Stimulated activated CD4-positive, alpha-beta T cell treated with anti-CD3 and anti-CD28 coated beads, TNF-alpha, amount 100 ng/mL, for 24 hours (primary cell): ENCODE data around the gene PYGO1.
"Not testable (repeated sequence)": the region's sequence is repeated elsewhere in the genome, so short reads cannot be mapped to it uniquely, and the experiment has no call there.

ENCODE experiments used
- DNase-seq, 3 experiments: peaks; one replicate each; pipeline ENCODE4 v3.0.0-alpha.2; 2020; ENCODE audit warnings: low read depth in 3 of 3

Gene PYGO1

DNA sequence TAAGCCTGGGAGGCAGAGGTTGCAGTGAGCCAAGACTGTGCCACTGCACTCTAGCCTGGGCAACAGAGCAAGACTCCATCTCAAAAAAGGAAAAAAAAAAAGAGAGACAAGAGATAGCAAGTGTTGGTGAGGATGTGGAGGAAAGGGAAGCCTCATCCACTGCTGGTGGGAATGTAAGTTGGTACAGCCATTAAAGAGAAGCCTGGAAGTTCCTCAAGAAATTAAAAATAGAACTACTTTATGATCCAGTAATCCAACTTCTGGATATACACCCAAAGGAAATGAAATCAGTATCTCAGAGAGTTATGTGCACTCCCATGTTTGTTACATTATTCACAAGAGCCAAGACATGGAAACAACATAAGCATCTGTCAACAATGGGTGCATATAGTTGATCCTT, 14.9 kb downstream of the PYGO1 start:
- DNase-seq, result no peak

DNA sequence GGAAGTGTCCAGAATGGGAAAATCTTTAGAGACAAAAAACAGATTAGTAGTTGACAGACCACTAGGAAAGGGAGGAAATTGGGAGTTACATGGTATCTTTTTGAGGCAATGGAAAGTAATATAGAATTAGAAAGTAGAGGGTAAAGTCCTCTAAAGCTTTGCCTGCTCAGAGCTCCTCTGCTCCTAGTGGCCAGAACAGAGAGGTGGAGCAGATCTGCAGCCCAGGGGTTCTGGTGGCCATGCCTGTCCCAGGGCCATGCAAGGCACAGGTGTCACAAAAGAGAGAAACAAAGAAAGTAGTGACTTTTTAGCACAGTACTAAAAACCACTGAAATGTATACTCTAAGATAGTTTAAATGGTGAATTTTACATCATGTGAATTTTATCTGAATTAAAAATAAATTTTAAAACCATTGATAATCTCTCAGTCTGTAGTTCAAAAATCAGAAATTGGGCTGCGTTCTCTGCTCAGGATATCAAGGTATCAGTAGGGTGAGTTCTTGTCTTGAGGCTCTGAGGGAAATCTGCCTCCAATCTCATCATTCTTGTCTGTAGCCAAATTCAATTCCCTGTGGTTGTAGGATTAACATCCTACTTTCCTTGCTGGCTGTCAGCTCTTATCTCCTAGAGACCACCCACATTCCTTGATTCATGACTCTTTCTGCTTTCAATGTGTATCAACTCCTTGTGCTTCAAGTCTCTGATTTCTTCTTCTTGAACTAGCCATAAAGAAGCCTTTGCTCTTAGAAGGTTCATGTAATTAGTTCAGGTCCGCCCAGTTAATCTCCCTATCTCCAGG, 23.6 kb downstream of the PYGO1 start:
- no peak for DNase-seq

DNA sequence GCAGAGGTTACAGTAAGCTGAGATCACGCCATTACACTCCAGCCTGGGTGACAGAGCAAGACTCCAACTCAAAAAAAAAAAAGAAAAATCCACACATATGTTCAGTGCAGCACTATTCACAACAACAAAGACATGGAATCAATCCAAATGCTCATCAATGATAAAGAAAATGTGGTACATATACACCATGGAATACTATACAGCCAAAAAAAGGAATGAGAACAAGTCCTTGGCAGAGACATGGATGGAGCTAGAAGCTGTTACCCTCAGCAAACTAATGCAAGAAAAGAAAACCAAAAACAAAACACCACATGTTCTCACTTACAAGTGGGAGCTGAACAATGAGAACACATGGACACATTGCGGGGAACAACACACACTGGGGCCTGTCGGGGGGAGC, 25.5 kb downstream of the PYGO1 start:
- no peak for DNase-seq

DNA sequence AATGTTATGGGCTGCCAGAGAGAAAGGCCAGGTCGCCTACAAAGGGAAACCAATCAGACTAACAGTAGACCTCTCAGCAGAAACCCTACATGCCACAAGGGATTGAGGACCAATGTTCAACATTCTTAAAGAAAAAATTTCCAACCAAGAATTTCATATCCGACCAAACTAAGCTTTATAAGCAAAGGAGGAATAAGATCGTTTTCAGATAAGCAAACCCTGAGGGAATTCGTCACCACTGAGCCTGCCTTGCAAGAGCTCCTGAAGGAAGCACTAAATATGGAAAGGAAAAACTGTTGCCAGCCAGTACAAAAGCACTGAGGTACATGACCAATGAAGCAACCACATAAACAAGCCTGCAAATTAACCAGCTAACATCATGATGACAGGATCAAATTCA, 33.1 kb downstream of the PYGO1 start:
- no peak for DNase-seq

DNA sequence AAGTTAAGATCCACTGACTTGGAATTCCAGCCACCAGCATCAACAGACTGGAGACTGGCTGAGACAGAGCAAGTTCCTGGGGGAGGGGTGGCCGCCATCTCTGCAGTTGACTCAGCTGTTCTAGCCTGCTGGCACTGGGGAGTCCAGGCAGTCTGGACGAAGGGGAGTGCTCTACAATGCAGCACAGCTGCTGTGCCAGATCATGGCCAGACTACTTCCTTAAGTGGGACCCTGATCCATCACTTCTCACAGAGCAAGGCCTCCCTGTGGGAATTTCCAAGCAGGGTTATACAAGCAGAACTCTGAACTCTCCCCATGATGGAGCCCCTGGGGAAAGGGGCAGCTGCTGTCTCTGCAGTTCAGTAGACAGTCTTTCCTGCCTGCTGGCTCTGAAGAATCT, 35.2 kb downstream of the PYGO1 start:
- no peak for DNase-seq

DNA sequence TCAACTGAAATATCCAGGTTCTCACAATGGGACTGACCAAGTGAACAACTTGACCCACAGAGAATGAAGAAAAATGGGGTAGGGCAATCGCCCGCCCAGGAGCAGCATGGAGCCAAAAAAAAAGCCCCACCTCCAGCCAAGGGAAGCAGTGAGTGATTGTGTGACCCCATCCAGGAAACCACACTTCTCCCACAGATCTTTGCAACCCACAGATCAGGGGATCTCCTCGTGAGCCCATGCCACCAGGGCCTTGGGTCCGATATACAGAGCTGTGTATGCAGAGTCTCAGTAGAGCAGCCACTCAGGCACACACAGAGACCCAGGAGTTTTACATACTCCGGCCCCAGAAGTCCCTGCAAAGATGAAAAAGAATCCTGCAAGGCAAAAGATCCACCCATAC, 35.7 kb downstream of the PYGO1 start:
- DNase-seq, result no peak

- no peak for DNase-seq
These were observed 38.8 kb downstream of the PYGO1 start for GRCh38 chr15:55549305-55549704.

DNA sequence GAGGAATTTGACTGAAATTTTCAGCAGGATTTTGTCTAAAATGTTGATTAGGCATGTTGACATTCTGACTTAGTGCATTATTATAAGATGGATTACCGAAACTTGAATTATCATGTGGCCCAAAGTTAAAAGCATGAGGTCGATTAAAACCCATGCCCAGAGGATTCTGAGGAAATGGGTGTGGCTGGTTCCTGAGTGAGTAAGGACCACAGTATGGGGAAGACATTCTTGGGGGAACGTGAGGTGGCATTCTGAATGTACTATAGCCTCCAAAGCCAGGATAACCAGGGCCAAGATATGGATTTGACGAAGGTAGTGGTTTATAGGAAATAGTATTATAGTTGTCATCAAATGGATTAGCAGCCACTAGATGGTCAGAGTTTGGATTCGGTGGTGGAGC, 41.4 kb downstream of the PYGO1 start:
- no peak for DNase-seq

DNA sequence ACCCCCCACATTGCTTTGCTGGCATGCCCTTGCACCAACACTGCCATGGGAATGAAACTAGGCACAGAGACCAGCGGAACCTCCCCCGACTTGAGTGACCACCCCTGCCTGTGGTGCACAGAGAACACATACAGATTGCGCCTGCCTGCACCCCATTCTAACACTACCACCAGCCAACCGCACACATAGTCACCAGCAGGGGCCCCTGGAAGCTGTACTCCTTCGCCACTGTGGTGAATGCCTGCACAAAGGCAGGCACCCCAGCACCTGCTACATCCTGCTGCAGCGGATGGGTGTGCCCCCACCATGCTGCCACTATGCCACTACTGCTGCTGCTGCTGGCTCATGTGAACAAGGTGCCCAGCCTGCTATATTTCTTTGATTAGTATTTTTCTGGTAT, 52.7 kb downstream of the PYGO1 start:
- no peak for DNase-seq

- no peak for DNase-seq
These were observed 55.2 kb downstream of the PYGO1 start for GRCh38 chr15:55532944-55533343.

- DNase-seq, result no peak
These were observed 57.3 kb downstream of the PYGO1 start for GRCh38 chr15:55530861-55531313.

DNA sequence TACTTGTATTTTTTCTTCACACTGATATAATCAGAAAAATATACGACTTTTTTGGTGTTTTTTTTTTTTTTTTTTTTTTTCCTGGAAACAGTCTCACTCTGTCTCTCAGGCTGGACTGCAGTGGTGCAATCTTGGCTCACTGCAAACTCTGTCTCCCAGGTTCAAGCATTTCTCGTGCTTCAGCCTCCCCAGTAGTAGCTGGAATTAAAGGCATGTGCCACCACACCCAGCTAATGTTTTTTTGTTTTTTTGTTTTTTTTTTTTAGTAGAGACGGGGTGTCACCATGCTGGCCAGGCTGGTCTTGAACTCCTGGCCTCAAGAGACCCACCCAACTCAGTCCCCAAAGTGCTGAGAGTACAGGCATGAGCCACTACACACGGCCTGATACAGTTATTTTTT, 59.3 kb downstream of the PYGO1 start:
- DNase-seq, result no peak

- DNase-seq, result no peak
These were observed 61.0 kb downstream of the PYGO1 start for GRCh38 chr15:55527150-55527549.

DNA sequence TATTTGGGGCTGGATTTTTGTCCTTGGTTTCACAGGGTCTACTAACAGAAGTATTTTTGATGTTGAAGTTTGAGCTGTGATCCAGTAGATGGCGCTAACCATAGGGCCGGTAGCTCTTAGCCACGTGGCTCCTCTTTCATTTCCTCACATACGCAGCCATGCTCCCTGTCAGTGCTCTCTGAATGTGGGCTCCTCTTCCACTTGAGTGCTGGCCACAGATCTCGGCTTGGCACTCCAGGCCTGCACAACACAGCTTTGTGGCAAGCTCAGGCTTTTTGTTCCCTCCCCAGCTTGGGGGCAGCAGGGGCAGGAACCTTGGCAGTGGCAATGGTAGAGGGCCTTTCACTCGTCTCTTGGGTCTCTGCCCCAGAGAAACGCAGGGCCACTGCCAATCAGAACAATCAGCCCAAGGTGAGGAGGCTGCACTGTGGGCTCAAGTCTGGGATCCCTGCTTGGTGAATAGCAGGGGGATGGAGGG, 61.5 kb downstream of the PYGO1 start:
- DNase-seq, result no peak

GRCh38 chr15:55522742-55523450, 65.2 kb downstream of the PYGO1 start:
- no peak for DNase-seq

GRCh38 chr15:55518641-55519040, 69.5 kb downstream of the PYGO1 start:
- no peak for DNase-seq

- DNase-seq, result no peak
These were observed 70.1 kb downstream of the PYGO1 start for GRCh38 chr15:55518009-55518408.

DNA sequence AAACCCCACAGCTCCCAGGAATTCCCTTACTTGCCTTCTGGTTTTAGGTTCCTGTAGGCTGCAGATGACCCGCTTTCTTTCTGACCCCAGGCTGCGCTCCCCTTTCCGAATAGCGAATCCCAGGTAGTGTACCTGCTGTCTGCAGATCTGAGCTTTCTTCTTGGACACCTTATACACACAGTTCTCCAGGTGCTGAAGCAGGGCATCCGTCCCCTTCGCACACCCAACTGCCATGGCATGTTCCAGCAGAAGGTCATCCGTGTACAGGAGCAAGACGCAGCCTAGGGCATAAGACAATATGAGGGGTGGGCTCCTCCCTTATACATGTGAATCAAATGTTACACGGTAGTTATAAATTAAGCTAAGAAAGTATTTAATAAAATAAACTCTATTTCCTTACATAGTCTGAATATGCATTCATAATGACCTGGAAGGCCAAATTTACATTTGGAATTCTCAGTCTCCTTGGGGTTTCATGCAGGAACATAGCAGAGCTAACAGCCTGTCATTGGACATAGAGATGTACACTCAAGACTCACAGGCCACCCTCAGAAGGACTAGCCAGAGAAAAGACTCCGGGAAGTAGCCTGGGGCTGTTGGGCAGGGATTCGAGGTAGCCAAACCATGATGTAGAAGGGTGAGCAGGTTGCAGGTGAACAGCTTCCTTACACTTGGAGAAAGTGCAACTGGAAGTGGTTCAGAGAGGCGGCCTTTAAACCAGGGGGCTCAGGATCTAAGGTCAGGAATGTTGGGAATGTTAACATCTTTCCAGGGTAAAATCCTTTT, 72.0 kb downstream of the PYGO1 start:
- no peak for DNase-seq

DNA sequence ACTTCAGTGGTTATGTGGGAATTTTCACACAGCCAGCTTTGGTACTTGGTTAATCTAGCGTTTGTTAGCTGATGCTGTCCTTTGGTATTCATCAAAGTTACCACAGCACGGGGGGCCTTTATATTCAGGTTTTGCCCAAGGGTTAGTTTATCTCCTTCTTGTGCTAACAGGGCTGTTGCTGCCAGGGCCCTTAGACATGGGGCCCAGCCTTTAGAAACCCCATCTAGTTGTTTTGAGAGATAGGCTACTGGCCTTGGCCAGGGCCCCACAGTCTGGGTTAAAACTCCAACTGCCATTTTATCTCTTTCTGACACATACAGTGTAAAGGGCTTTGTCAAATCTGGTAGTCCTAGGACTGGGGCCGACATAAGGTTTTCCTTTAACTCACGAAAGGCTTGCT, 72.7 kb downstream of the PYGO1 start:
- DNase-seq, result no peak

DNA sequence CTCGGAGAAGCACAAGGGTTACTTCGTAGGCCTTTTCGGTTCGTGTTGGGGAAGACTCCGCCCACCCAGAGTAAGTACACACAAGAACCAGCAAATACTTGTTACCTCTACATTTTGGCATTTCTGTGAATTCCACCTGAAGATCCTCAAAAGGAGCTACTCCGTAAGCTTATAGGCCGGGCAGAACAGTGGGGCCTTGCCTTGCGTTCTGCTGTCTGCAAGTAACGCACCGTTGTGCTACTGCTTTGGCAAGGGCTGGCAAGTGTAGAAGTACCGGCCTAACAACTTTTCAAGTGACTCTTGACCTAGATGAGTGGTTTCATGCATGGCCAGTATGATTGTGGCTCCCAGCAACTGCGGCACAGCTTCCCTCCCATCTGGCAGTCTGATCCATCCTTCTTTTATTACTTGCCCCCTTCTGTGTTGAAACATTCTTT, 73.7 kb downstream of the PYGO1 start:
- no peak for DNase-seq

DNA sequence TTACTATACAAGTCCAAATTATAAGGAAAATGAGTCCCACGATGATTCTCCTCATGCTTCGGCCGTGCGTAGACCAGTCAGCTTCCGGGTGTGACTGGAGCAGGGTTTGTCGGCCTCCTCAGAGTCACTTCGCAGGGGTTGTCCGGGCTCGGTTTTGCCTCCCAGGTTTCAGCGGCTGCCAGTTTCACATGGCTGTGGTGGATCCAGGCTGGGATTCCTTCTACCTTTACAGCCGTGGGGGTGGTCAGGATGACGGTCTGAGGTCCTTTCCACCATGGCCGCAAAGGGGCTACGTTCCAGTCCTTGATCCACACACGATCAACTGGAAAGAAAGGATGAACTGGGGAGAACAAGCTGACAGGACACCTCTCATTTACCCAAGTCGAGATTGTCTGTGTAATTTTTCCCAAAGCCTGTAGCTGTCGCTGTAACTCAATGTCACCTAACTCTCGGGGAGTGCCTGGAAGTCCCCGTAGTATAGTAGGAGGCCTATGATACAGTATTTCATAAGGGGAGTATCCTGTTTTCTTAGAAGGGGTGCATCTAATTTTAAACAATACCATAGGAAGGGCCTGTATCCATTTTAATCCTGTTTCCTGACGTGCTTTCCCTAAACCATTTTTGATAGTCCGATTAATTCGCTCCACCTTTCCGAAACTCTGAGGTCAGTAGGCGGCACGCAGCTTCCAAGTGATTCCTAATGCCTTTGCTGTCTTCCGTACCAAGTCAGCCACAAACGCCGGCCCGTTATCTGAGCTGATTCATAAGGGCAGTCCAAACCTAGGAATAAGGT, 74.3 kb downstream of the PYGO1 start:
- DNase-seq, result not testable (repeated sequence)

GRCh38 chr15:55513152-55513551, 75.0 kb downstream of the PYGO1 start:
- no peak for DNase-seq
